GM18519 (cell line): ENCODE results near the gene FGD3.
"Not testable (repeated sequence)": the region's sequence is repeated elsewhere in the genome, so short reads cannot be mapped to it uniquely, and the experiment has no call there.

Experiments used
- ATAC-seq: cut with Tn5 transposase; IDR thresholded peaks from one replicate; pipeline ENCODE4 v1.9.1; 2021; ENCODE audit warnings: mild to moderate bottlenecking, moderate library complexity; ENCODE audit not compliant: unreplicated experiment, low FRiP score

Gene FGD3

GRCh38 chr9:92947268-92948037, at the start of gene FGD3:
TSS of gene FGD3 (plus strand) at chr9:92947523. CDS start at chr9:92976257, 28,734 bp downstream.
- no peak for ATAC-seq

DNA sequence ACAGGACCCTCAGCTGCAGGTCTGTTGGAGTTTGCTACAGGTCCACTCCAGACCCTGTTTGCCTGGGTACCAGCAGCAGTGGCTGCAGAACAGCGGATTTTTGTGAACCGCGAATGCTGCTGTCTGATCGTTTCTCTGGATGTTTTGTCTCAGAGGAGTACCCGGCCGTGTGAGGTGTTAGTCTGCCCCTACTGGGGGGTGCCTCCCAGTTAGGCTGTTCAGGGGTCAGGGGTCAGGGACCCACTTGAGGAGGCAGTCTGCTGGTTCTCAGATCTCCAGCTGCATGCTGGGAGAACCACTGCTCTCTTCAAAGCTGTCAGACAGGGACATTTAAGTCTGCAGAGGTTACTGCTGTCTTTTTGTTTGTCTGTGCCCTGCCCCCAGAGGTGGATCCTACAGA, 42.2 kb upstream of the FGD3 start:
- not testable (repeated sequence) for ATAC-seq

DNA sequence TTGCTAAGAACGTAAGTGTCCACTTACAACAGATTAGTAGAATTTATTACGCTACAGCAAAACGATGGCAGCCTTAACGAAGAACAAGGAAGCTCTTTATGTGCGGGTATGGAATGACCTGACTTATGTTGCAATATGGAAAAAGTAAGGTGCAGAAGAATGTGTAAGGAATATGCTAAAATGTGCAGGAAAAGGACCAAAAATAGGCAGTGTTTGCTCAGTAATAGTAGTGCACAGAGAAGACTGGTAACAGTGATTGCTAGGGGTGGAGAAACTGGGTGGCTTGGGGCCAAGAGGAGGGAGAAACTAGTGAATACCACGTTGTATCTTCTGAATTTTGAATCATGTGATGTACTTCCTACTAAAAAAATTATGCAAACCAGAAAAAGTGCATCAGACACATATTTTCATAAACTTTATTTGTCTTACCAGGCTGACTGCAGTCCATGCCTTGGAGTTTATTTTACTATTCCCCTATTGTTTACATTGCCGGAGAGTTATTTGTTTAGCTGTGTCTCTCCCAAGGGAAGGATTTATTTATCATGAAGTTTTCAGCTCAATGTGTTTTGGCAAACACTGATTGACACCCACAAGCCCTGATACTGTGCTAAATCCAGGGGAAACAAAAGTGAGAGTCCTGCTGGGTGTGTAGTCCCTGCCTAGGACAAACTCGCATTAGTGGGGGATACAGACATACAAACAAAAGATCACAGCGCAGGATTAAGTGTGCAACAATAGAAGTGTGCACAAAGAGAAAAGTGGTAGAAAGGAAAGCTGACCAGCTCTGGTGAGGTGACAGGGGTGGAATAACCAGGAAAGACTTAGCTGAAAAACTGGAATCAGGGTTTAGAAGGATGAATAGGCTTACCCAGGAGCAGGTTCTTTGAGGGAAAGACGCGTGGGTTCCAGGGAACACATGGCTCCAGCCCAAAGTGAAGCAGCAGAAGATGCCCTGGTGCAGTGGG, 35.5 kb upstream of the FGD3 start:
- ATAC-seq: no peak

GRCh38 chr9:92917176-92917800, 30.0 kb upstream of the FGD3 start:
- no peak for ATAC-seq

DNA sequence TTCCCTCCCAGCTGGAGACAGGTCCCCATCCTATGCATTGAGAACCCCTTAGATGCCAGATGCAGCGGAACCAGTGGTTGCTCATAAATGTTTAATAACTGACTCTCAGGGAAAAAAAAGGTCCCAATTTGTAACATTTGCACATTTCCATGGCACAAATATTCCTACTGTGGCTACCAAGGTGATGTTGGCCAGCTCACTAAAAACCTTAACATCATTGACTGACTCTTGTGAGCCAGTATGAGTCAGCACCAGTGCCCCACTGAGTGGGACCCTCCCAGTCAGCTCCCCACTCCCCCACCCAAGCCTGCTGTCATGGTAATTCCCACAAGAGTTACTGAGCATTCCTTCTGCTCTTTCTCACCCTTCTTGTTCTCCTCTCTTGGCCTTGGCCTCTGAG, 26.9 kb upstream of the FGD3 start:
- no peak for ATAC-seq

DNA sequence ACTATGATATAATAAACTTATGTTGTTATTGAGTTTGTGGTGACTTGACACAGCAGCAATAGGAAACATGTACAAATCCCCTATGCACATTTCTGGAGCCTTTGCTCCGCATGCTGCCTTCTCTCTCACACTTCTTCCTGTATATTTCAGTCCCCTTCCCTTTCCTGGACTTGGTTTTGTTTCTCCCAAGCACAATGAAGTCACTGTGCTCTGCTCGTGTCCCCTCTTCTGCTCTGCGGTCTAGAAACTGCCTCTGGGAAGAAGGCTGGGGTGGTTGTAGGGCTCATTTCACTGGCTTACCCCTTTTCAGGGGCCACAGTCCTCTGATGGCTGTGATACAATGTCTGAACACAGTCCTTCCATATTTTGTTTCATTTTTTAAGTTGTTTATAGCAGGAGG, 15.7 kb upstream of the FGD3 start:
- no peak for ATAC-seq

GRCh38 chr9:92934321-92934720, 13.0 kb upstream of the FGD3 start:
- no peak for ATAC-seq

GRCh38 chr9:92938025-92938424, 9.3 kb upstream of the FGD3 start:
- ATAC-seq: no peak

- ATAC-seq: no peak
Observed at GRCh38 chr9:92941861-92942260, 5.5 kb upstream of the FGD3 start.

DNA sequence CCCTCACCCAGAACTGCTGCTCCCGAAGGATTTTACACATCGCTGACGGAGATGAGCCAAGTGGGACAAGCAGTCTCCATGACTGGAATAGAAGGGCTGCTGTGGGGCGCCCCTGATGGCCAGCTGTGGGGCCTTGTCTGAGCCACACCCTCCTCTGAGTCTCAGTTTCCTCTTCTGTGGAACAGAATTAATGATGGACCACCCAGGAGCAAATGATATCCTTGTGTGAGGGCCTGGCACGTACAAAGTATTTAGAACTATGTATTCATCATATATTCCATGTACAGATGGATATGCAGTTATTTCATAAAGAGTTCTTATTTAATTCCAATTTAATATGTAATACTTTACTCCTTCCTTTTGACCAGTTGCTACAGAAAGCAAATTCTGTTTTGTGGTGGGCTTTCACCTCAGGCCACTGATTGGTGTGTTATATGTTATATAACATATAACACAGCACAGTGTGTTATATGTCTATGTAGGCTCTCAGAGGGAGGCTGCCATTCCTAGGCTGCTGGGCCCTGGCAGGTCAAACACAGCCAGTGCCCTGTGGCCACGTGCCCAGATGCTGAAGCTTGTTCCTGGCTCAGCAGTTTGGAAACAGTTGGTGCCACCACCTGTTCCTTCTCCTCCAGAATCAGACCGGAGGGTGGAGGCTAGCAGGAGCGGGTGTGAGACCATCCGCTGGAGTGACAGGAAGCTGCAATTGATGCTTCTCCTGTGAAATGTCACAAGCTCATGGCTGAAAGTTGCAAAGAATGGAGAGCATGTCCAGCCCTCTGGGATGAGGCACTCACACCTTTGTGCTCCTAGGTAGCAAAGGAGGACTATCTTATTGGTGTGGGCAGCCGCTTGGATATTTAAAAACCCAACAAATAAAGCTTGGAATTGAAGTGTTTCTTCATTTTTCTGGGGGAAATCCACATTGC, 4.4 kb upstream of the FGD3 start:
- no peak for ATAC-seq

DNA sequence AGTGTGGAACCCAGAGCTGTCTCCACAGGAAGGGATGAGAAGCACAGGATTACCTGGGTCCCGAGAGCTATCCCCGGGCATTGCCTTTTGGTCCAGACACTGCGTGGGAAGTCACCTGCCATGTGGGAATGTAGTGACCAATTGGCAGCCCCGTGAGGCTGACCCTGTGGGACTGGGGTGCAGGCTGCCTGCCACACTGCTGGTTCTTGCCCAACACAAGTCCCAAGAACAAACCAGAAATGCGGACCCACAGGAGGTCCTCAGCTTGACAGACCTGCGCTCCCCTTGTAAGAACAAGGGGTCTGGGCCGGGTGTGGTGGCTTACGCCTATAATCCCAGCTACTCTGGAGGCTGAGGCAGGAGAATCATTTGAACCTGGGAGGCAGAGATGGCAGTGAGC, 2.4 kb upstream of the FGD3 start:
- no peak for ATAC-seq

DNA sequence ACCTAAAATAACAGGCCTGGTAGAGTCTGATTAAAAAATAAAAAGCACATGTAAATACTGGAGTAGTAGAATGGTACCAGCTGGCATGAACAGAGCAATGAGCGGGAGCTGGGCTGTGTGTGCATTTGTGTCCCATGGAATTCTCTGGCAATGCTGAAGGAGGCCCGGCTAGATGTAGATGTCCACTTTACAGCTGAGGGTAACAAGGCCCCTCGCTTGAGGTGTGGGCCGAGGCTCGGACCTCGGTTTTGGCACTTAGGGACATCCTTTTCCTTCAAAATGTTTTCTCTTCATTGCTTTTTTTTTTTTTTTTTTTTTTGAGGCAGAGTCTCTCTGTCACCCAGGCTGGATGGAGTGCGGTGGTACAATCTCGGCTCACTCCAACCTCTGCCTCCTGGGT, 1.5 kb upstream of the FGD3 start:
- ATAC-seq: no peak

DNA sequence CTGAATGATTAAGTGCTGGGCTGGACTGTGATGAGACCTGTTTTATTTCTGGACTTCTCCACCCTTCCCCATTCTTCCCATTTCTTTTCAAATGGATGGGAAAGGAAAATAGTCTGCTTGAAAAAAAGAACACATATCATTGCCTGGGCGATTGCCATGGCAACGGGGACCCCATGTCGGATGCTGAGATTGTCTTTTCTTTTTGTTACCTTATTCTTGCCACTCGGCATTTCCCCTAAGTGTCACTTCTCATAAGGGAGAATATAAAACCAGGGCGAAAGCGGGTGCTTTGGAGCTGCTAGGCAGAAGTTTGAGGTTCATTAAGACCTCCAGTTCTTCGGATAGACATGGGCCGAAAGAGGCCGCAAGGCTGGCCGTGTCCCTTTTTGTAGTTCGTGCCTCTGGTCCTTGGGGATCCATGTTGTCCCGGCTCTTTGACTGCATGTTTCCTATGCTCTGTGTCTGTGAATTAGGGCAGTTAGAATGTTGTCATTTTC, 763 bp downstream of the FGD3 start:
- ATAC-seq: no peak

GRCh38 chr9:92948632-92949031, 1.3 kb downstream of the FGD3 start:
- no peak for ATAC-seq

- no peak for ATAC-seq
Observed at GRCh38 chr9:92949266-92949982, 2.1 kb downstream of the FGD3 start.

- no peak for ATAC-seq
Observed at GRCh38 chr9:92950359-92950955, 3.1 kb downstream of the FGD3 start.

DNA sequence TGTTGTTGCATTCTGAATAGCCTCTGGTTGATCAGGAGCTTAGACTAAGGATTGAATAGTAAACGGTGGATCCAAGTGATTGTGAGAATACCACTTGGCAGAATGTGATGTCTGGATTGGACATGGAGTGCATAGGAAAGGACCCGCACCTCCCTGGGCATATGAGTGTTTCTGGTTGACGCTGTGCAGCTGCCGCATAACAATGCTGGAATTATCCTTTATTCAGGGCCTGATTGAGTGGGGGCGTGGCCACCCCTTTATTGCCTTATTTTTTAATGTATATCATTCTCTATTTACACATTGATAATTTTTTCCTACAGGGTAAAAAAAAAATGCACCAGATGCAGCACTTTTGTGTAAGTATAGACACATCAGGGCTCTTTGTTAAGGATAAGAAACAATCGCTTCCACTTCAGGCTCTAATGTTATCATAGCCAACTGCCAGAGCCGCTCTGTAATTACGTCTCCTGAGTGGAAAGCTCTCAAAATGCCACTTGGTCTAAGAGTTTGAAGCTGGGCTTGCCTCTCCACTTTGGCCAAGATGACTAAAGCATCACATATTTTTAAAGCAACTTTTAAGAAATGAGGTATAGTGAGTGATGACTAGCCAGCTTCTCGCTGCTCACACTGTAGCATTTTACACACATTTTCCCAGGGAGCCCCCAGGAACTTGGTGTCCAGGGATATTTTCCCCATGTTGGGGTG, 5.7 kb downstream of the FGD3 start:
- ATAC-seq: no peak
